Subcutaneous abdominal adipose tissue (tissue), 5 donors: ENCODE data around the gene SLC39A13.
A peak's percentile ranks its signal among the peaks of the same experiment; 100 is the strongest.
"Not testable (repeated sequence)": the region's sequence is repeated elsewhere in the genome, so short reads cannot be mapped to it uniquely, and the experiment has no call there.

Experiments
- H3K27ac ChIP-seq: one replicate; pipeline ENCODE4 v1.7.0; 2013; ENCODE audit warnings: low read depth, mild to moderate bottlenecking, inconsistent platforms, low read length, moderate library complexity
- H3K27me3 ChIP-seq, 5 donors: one replicate each; pipeline ENCODE4 v1.7.0; 2013; ENCODE audit warnings: low read length in 5 of 5, inconsistent platforms in 1 of 5; ENCODE audit not compliant: control insufficient read depth in 5 of 5, insufficient read depth in 4 of 5
- H3K36me3 ChIP-seq, 5 donors: one replicate each; pipeline ENCODE4 v1.7.0; 2013; ENCODE audit warnings: low read length in 5 of 5; ENCODE audit not compliant: control insufficient read depth in 5 of 5, insufficient read depth in 5 of 5
- H3K4me1 ChIP-seq, 5 donors: one replicate each; pipeline ENCODE4 v1.7.0; 2013; ENCODE audit warnings: low read length in 5 of 5, mild to moderate bottlenecking in 3 of 5, moderate library complexity in 1 of 5; ENCODE audit not compliant: control insufficient read depth in 5 of 5, insufficient read depth in 5 of 5
- H3K4me3 ChIP-seq, 5 donors: one replicate each; pipeline ENCODE4 v1.7.0; 2013; ENCODE audit warnings: low read length in 5 of 5, low read depth in 1 of 5
- H3K9ac ChIP-seq, 5 donors: one replicate each; pipeline ENCODE4 v1.7.0; 2013; ENCODE audit warnings: low read length in 5 of 5, mild to moderate bottlenecking in 4 of 5, moderate library complexity in 3 of 5
- H3K9me3 ChIP-seq, 5 donors: one replicate each; pipeline ENCODE4 v1.7.0; 2013; ENCODE audit warnings: low read length in 5 of 5; ENCODE audit not compliant: control insufficient read depth in 5 of 5
- donor health status: healthy.
- donor health status: healthy.
- donor health status: healthy.
- donor health status: healthy.
- donor health status: healthy.

Gene SLC39A13

GRCh38 chr11:47449541-47449940, 41.2 kb downstream of the SLC39A13 start:
- Histone ChIP-seq H3K9ac (no peak overlapping the region), H3K9me3 (no peaks in the 10 kb centered on the region), H3K4me3 (no peak overlapping the region), H3K36me3 (peaks cover 0 to 7% (median 2%) of the 10 kb centered on the region in 5 donors), H3K4me1 (peaks cover 0 to 5% (median under 1%) of the 10 kb centered on the region in 5 donors), H3K27ac (no peak overlapping the region), H3K27me3 (no peaks in the 10 kb centered on the region)

- Histone ChIP-seq H3K4me3 (no peak overlapping the region), H3K4me1 (peaks cover 0 to 6% (median 4%) of the 10 kb centered on the region in 5 donors), H3K27ac (no peak overlapping the region), H3K9me3 (no peaks in the 10 kb centered on the region), H3K36me3 (peaks cover 0 to 7% (median 2%) of the 10 kb centered on the region in 5 donors), H3K9ac (no peak overlapping the region), H3K27me3 (no peaks in the 10 kb centered on the region)
These were observed 43.0 kb downstream of the SLC39A13 start for GRCh38 chr11:47451436-47451835.

GRCh38 chr11:47451990-47452389, 43.6 kb downstream of the SLC39A13 start:
- Histone ChIP-seq H3K36me3 (peaks cover 0 to 7% (median 2%) of the 10 kb centered on the region in 5 donors), H3K27me3 (no peaks in the 10 kb centered on the region), H3K4me1 (peaks cover 0 to 6% (median 4%) of the 10 kb centered on the region in 5 donors), H3K9me3 (no peaks in the 10 kb centered on the region), H3K27ac (no peak overlapping the region), H3K4me3 (no peak overlapping the region), H3K9ac (no peak overlapping the region)

- no peak overlapping the region for H3K9ac ChIP-seq
- peaks cover 0 to 2% (median 0%) of the 10 kb centered on the region in 5 donors for H3K36me3 ChIP-seq
- H3K27me3 ChIP-seq = no peaks in the 10 kb centered on the region
- H3K9me3 ChIP-seq = no peaks in the 10 kb centered on the region
- no peak overlapping the region for H3K4me3 ChIP-seq
- peaks cover 0 to 6% (median 4%) of the 10 kb centered on the region in 5 donors for H3K4me1 ChIP-seq
- no peak overlapping the region for H3K27ac ChIP-seq
These were observed 45.0 kb downstream of the SLC39A13 start for GRCh38 chr11:47453365-47453764.

GRCh38 chr11:47454258-47454671, 45.9 kb downstream of the SLC39A13 start:
- H3K4me1 ChIP-seq, H3K27ac ChIP-seq, H3K27me3 ChIP-seq, H3K36me3 ChIP-seq, H3K9me3 ChIP-seq, H3K4me3 ChIP-seq, H3K9ac ChIP-seq: not testable (repeated sequence)

- Histone ChIP-seq H3K4me1 (peaks cover 2 to 23% (median 13%) of the 10 kb centered on the region in 5 donors), H3K9me3 (no peaks in the 10 kb centered on the region), H3K4me3 (no peak overlapping the region), H3K9ac (no peak overlapping the region), H3K27me3 (no peaks in the 10 kb centered on the region), H3K36me3 (peaks cover 3 to 32% (median 16%) of the 10 kb centered on the region in 5 donors), H3K27ac (no peak overlapping the region)
These were observed 52.3 kb downstream of the SLC39A13 start for GRCh38 chr11:47460571-47461235.

GRCh38 chr11:47461876-47462275, 53.5 kb downstream of the SLC39A13 start:
- Histone ChIP-seq H3K9ac (no peak overlapping the region), H3K4me3 (no peak overlapping the region)

GRCh38 chr11:47464483-47464882, 56.1 kb downstream of the SLC39A13 start:
- H3K4me3 ChIP-seq = no peak overlapping the region
- peaks cover 3 to 39% (median 14%) of the 10 kb centered on the region in 5 donors for H3K36me3 ChIP-seq
- no peaks in the 10 kb centered on the region for H3K9me3 ChIP-seq
- H3K4me1 ChIP-seq = peaks cover 14 to 61% (median 49%) of the 10 kb centered on the region in 5 donors
- peak overlapping the region; percentile 86 for H3K27ac ChIP-seq
- no peaks in the 10 kb centered on the region for H3K27me3 ChIP-seq
- no peak overlapping the region for H3K9ac ChIP-seq

More at GRCh38 chr11:47461876-47462275, 53.5 kb downstream of the SLC39A13 start:
- H3K27ac ChIP-seq = no peak overlapping the region
- H3K9me3 ChIP-seq = no peaks in the 10 kb centered on the region
- peaks cover 6 to 35% (median 24%) of the 10 kb centered on the region in 5 donors for H3K4me1 ChIP-seq
- H3K36me3 ChIP-seq = peaks cover 3 to 32% (median 17%) of the 10 kb centered on the region in 5 donors
- H3K27me3 ChIP-seq = no peaks in the 10 kb centered on the region
